Measurements from ENCODE around the gene EPS8L2.

GRCh38 chr11:696955-697491, 9.0 kb upstream of the EPS8L2 start:
- no peak for TF ChIP-seq RAD21 (IDR thresholded peaks at IDR 0.05)
- TF ChIP-seq HNF4A (conservative IDR thresholded peaks at IDR 0.05), result no peak
- TF ChIP-seq MAX (IDR thresholded peaks at IDR 0.05), result no peak
- TF ChIP-seq CTCF (IDR thresholded peaks at IDR 0.05; ENCODE audit: low read depth, low read length, missing input control), result no peak
- no peak for TF ChIP-seq REST (IDR thresholded peaks at IDR 0.05)
- no peak for TF ChIP-seq TAF1 (conservative IDR thresholded peaks at IDR 0.05)
- TF ChIP-seq JUND (IDR thresholded peaks at IDR 0.05), result no peak
- TF ChIP-seq FOXA1 (IDR thresholded peaks at IDR 0.05), result no peak
- TF ChIP-seq ZBTB33 (IDR thresholded peaks at IDR 0.05), result no peak
- no peak for TF ChIP-seq ATF3 (IDR thresholded peaks at IDR 0.05)
